ENCODE data around the gene ASAP2.

- TF ChIP-seq POLR2AphosphoS5 (IDR thresholded peaks at IDR 0.05) (no peak), CTCF (IDR thresholded peaks at IDR 0.05) (no peak), POLR2A (IDR thresholded peaks at IDR 0.05) (no peak)
Observed at GRCh38 chr2:9208875-9209274, 2.3 kb downstream of the ASAP2 start.
